Fibroblast of the aortic adventitia (primary cell): ENCODE results near the gene ADD1. TPM values are rescaled to one million over a fixed set of nuclear protein-coding genes. Genes with fewer than 3 reads are reported as not detected.

ENCODE experiments used
- DNase-seq: peaks from one replicate; pipeline ENCODE4 v3.0.0-alpha.2; 2010; ENCODE audit warnings: low read depth
- H3K4me3 ChIP-seq: 2 replicates; pipeline ENCODE4 v1.5.1; 2011; ENCODE audit warnings: low read depth, mild to moderate bottlenecking, control low read depth, low read length, moderate library complexity
- total RNA-seq: library from RNA; depleted of rRNA; stranded (reverse); fragments of >200 nt; gene quantifications from 2 replicates; pipeline ENCODE4 v1.2.3, GENCODE V29; 2012; ENCODE audit warnings: low replicate concordance
- TF ChIP-seq, protein P1 (sequence below): IDR thresholded peaks from 2 replicates; pipeline ENCODE4 v1.5.1; 2011; ENCODE audit warnings: mild to moderate bottlenecking, low read length, control low read depth, inconsistent platforms; ENCODE audit not compliant: insufficient read depth

ADD1 gene
- total RNA-seq, 1 donor: 168 TPM

DNA sequence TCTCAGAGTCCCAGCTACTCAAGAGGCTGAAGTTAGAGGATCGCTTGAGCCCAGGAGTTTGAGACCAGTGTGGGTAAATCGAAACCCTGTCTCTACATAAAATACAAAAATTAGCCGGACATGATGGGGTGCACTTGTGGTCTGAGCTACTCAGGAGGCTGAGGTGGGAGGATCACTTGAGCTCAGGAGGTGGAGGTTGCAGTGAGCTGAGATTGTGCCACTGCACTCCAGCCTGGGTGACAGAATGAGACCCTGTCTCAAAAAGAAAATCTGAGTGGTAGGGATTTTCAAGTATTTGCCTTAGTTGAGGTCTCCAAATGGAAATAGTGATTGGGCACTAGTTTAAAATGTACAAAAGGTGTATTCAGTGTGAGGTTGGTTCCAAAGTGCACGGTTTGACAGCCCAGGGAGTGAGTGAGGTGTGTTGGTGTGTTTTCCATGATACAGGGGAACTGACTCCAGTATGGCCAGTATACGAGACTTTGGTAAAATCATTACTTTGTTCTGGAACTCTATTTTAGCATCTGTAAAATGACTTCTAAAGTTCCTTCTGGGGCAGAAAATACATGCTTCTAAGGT is 13.8 kb downstream of the ADD1 start:
- no peak overlapping the region for H3K4me3 ChIP-seq
- DNase-seq: no peak
- TF ChIP-seq, protein P1, sequence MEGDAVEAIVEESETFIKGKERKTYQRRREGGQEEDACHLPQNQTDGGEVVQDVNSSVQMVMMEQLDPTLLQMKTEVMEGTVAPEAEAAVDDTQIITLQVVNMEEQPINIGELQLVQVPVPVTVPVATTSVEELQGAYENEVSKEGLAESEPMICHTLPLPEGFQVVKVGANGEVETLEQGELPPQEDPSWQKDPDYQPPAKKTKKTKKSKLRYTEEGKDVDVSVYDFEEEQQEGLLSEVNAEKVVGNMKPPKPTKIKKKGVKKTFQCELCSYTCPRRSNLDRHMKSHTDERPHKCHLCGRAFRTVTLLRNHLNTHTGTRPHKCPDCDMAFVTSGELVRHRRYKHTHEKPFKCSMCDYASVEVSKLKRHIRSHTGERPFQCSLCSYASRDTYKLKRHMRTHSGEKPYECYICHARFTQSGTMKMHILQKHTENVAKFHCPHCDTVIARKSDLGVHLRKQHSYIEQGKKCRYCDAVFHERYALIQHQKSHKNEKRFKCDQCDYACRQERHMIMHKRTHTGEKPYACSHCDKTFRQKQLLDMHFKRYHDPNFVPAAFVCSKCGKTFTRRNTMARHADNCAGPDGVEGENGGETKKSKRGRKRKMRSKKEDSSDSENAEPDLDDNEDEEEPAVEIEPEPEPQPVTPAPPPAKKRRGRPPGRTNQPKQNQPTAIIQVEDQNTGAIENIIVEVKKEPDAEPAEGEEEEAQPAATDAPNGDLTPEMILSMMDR: no peak

DNA sequence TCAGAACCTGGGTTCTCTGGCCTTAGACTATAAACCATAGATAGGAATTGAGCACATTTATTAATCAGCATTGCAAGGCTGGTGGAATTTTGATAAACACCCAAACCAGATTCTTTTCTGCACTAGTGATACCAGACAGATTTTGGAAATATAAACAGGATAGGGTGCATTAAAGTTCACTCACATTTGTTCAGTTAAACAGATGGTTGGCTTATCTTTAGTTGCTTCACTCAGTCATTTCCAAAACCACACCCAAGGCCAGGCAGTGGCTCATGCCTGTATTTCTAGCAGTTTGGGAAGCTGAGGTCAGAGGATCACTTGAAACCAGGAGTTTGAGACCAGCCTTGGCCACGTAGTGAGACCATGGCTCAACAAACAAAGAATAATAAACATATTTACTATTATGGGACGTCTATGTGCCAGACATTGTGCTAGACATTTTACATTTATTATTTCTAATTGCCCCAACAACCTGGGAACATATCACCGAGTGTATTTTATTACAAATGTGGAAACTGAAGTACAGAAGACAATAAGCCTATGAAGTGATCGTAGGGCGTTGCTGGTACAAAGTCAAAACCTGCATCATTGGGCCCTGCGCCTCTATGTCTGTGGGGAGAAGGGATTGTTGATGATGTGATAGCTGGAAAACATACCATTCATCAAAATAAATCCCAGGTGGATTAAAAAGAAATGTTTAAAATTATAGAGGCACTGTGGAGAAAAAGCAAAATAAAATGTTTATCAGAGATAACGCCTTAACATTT is 15.0 kb downstream of the ADD1 start:
- no peak overlapping the region for H3K4me3 ChIP-seq
- peak; percentile 86 for DNase-seq
- TF ChIP-seq, protein P1: no peak

DNA sequence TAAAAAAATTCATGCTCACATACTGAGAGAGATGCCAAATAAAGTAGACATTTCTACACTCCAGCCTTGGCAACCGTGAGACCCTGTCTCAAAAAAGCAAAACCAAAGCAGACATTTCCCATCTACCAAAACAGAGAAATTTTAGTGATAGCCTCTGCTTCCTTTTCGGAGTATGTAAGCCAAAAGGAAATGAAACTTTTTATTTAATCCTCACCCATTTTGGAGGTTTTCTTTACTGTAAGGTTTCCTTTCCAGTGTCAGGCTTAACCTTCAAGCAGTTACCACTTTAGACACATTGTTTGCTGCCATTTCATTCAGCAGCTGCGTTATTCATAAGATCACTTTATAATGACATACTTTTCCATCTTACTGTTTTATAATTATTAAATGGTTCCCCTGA is 15.9 kb downstream of the ADD1 start:
- TF ChIP-seq, protein P1: no peak
- H3K4me3 ChIP-seq: no peak overlapping the region
- DNase-seq: no peak

DNA sequence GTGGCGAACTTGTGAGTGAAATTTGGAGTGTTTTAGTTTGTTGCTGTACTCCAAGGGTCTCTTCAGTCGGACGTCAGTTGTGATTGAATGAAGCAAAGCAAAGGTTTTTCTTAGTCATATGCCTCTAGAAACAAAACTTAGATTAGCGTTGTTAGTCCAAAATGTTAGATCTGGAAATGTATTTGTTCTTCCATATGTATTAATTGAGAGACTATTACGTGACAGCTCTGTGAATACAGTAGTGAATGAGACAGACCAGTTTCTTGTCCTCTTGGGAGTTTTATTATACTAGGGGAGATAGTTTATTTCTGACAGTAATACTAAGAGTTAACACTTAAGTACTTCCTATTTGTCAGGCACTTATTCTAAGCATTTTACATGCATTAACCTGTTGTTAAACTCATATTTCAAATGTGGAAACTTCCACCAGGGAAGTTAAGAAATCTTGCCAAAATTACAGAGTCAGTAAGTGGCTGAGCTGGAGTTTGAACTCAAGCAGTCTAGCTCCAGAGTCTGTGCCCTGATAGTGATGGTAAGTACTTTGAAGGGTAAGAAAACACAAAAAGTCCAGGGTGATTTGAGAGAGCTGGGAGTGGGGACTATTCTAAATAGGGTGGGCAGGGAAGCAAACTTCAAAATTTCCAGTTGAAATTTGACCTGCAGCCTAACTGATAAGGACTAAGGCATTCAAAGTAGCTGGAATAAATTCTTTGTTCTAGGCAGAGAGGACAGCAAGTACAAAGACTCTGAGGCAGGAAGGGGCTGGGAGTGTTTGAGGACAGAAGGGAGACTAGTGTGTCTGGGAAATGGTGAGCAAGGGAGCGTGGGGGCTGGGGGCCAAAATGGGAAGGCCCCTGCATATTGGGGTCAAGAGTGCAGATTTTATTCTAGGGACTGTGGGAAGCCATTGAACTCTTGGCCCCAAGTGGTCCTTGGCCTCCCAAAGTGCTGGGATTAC is 17.0 kb downstream of the ADD1 start:
- TF ChIP-seq, protein P1: no peak
- DNase-seq: peak; percentile 41
- H3K4me3 ChIP-seq: no peak overlapping the region

DNA sequence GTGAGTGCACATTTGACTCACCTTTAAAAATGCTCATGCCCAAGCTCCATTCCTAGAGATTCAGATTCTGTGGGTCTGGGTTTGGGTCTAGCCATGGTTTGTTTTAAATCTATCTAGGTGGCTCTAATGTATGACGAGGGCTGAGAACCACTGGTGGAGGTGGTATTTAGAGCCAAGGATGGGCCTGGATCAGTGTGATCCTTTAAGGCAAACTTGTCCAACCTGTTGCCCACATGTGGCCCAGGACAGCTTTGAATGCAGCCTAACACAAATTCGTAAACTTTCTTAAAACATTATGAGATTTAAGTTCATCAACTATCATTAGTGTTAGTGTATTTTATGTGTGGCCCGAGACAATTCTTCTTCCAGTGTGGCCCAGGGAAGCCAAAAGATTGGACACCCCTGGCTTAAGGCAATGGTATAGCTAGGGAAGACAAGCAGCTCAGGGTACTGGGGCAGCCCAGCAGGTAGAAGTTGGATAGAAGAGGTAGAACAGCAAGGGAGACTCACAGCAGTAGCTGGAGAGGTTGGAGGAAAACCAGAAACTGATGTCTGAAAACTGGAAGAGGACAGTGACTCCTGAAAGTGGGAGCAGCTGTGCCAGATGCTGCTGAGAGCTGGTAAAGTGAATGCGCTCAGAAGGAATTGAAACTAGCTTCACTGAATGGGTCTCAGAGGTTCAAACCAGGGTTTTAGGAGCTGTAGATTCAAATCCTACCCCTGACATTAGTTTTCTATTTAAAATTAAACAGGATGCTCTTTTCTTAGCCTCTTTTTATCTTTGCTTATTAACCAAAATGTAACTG is 18.2 kb downstream of the ADD1 start:
- TF ChIP-seq, protein P1: no peak
- H3K4me3 ChIP-seq: no peak overlapping the region
- no peak for DNase-seq

DNA sequence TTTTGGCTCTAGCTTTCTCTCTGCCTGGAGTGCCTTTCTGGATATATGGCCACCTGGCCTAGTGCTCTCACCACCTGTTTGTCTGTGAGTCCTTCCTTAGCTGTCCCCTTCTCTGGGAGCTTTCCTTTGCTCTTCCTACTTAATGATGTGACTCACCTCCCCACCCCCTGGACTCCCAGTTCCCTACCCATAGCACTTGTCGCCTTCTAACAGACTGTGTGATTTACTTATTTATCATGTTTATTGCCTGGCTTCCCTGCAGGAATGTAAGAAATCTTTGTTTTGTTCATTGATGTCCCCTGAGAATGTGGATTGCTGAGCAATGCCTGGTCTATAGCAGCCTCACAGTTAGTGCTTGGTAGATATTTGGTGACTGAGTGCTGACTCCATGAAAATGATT is 18.9 kb downstream of the ADD1 start:
- no peak overlapping the region for H3K4me3 ChIP-seq
- TF ChIP-seq, protein P1: no peak
- peak; percentile 42 for DNase-seq
